ENCODE results near the gene ASMTL.
"Not testable (repeated sequence)": the region's sequence is repeated elsewhere in the genome, so short reads cannot be mapped to it uniquely, and the experiment has no call there.

The ASMTL gene

DNA sequence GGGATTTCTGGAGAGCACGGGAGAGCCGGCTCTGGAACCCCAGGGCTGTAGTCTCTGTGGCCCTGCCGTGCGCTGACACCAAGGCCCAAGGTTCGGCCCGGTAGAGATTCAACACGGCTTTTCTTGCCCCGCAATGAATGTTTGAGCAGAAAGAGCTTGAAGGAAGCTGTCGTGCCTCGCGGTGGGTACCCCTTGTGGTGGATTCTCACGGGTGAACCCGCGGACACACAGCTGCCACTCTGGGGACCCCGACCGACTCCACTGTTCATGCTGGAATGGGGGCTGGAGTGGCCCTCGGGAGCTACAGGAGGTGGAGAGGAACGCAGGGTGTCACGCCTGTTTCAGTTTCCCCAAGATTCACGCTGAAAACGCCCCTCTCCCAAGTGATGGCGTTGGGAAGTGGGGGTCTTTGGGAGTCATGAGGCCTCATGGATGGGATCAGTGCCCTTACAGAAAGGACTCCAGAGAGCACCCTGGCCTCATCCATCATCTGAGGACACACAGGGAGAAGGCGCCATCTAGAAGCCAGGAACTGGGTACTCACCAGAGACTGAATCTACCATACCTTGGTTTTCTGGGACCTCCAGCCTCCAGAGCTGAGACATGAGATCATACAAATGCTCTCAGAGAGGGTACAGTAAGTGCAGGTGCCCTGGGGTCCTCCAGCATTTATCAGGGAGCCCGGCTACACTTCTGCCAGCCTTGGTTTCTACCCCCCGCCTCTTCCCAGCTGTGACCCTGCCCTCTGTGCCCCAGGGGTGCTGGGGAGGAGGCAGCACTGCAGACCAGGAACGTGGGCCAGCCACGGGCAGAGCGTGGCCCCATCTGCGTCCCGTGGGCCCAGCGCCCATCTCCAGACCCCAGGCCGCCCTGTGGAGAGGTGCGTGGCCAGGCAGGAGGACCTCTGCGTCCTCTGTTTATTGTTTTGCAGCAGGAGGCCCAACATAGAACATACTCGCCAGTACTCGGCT is 67.2 kb downstream of the ASMTL start:
- no peak for DNase-seq

GRCh38 chrX:1384658-1385252 is 68.0 kb downstream of the ASMTL start:
- DNase-seq = no peak

DNA sequence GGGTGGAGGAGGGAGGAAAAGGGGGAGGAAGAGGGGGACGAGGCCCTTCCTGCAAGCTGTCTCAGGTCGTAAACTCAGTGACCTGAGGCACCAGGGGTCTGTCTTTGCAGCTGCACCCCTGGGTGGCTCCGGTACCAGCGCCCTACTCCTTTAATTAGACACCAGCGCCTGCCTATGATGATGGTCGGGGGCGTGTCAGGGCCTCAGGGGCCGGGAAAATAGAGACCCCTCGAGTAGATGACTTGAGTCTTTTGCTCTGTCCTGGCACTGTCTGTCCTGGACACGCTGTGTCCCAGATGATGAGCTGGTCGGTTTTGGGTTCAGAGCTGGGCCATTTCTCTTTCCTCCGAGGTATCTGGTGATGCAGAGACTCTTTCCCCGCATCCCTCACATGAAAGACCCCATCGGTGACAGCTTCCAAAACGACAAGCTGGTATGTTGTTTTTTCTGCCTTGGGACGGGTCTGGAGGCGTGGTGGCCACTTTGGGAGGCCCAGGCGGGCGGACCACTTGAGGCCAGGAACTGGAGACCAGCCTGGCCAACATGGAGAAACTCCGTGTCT is 72.0 kb downstream of the ASMTL start:
- DNase-seq = no peak

GRCh38 chrX:1378306-1378759 is 74.4 kb downstream of the ASMTL start:
- DNase-seq = no peak

- DNase-seq = no peak
Measured at GRCh38 chrX:1368385-1368698, 84.4 kb downstream of the ASMTL start.

DNA sequence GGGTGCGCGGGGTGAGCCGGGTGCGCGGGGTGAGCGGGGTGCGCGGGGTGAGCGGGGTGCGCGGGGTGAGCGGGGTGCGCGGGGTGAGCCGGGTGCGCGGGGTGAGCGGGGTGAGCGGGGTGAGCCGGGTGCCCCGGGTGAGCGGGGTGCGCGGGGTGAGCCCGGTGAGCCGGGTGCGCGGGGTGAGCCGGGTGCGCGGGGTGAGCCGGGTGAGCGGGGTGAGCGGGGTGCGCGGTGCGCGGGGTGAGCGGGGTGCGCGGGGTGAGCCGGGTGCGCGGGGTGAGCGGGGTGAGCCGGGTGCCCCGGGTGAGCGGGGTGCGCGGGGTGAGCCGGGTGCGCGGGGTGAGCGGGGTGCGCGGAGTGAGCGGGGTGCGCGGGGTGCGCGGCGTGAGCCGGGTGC is 86.3 kb downstream of the ASMTL start:
- not testable (repeated sequence) for DNase-seq

DNA sequence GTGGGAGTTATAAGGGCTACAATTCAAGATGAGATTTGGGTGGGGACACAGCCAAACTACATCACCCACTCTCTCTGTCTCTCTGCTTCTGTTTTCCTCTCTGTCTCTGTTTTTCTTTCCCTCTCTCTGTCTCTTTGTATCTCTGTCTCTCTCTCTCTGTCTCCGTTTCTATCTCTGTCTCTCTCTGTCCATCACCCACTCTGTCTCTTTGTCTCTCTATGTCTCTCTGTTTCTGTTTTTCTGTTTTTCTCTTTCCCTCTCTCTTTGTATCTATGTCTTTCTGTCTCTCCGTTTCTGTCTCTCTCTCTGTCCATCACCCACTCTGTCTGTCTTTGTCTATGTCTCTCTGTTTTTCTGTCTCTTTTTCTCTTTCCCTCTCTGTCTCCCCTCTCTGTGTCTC is 90.8 kb downstream of the ASMTL start:
- no peak for DNase-seq

GRCh38 chrX:1361275-1361674 is 91.4 kb downstream of the ASMTL start:
- no peak for DNase-seq

GRCh38 chrX:1360171-1360570 is 92.5 kb downstream of the ASMTL start:
- no peak for DNase-seq

DNA sequence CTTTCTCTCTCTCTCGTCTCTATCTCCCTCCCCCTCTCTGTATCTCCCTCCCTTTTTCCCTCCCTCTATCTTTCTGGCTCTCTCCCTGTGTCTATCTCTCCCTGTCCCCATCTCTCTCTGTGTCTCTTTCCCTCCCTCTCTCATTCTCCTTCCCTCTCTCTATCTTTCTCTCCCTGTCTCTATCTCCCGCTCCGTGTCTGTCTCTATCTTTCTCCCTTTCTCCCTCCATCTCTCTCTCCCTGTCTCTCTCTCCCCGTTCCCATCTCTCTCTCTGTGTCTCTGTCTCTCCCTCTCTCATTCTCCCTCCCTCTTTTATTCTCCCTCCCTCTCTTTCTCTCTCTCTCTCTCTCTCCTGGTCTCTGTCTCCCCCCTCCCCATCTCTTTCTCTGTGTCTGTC is 93.2 kb downstream of the ASMTL start:
- no peak for DNase-seq

GRCh38 chrX:1358793-1359476 is 93.8 kb downstream of the ASMTL start:
- DNase-seq = no peak

- DNase-seq = no peak
Measured at GRCh38 chrX:1357993-1358392, 94.7 kb downstream of the ASMTL start.

- no peak for DNase-seq
Measured at GRCh38 chrX:1355131-1356046, 97.3 kb downstream of the ASMTL start.

GRCh38 chrX:1354036-1355019 is 98.4 kb downstream of the ASMTL start:
- no peak for DNase-seq
